ENCODE data around the gene IZUMO1. TPM values are rescaled to one million over a fixed set of nuclear protein-coding genes. Genes with fewer than 3 reads are reported as not detected.

The IZUMO1 gene
- total and polyA plus RNA-seq, 2 of the 13 experiments (the other 11 are each of a cell fraction or from before 2014, with no cell fraction given), result 0.07 to 0.22 TPM

GRCh38 chr19:48713864-48714755 is 32.6 kb downstream of the IZUMO1 start:
- no TSS peak for BruUV-seq (replicated peaks)
- ATAC-seq (peak; percentile 85), FAIRE-seq (peak; percentile 94), DNase-seq (ENCODE audit: low spot score) (peak; percentile 99)
- no peaks in the 10 kb centered on the region for H4K20me1 ChIP-seq (ENCODE audit: insufficient read depth, low read length)
- H3K27me3 ChIP-seq (ENCODE audit: control insufficient read depth in 1 of 2, insufficient read depth in 2 of 2, low read length in 2 of 2), result no peaks in the 10 kb centered on the region; a peak in 1 of 5 replicates
- no peaks in the 10 kb centered on the region for H3K36me3 ChIP-seq (replicated peaks in 1 of 2; ENCODE audit: control insufficient read depth in 1 of 2, insufficient read depth in 2 of 2, low read length in 2 of 2)
- peaks cover 48% of the 10 kb centered on the region for H3K4me1 ChIP-seq (ENCODE audit: insufficient read depth, low read length)
- H3K27ac ChIP-seq (ENCODE audit: extremely low read length, insufficient read depth, low read length), result peak overlapping the region; percentile 91
- H3K9ac ChIP-seq (ENCODE audit: insufficient read depth, low read depth, low read length), result peak overlapping the region; percentile 87
- CTCF ChIA-PET (ENCODE audit: low intra/inter-chr PET ratio, low total read pairs), result interaction anchor here (3.1 kb wide), 1 partner anchor 25 kb away, joined by 11 read pairs; no protein-coding TSS in a partner anchor
- intact Hi-C loops (cut with micrococcal nuclease; ENCODE audit: unreplicated experiment) (loop anchor here (1.0 to 5.0 kb wide), 2 partner anchors 24 to 37 kb away; no protein-coding TSS in a partner anchor), in situ Hi-C loops (cut with HindIII; ENCODE audit: extremely low pct_ligation_motif_present, low pct_unique_long_range_greater_than_20kb) (no loop called here)
- peaks cover 4% of the 10 kb centered on the region; the same call in 1 of the 2 replicates for H3K9me3 ChIP-seq (ENCODE audit: low read length)
- H3K4me2 ChIP-seq (ENCODE audit: low read depth, low read length), result peak overlapping the region; percentile 99
- POLR2A ChIA-PET, result interaction anchor here (0.6 to 6.3 kb wide), 11 partner anchors 9 to 158 kb away, joined by 3 to 40 read pairs (median 4); partner anchors contain the start of genes CA11, FUT2, IZUMO1 and PPP1R15A
- H2AFZ ChIP-seq (ENCODE audit: low read length), result no peak overlapping the region
- peaks cover 5% of the 10 kb centered on the region for H3K79me2 ChIP-seq (ENCODE audit: insufficient read depth, low read length)
- 2% methylated on average over 29 of the region's 67 CpGs for WGBS (ENCODE audit: low lambda C conversion rate)
- peak overlapping the region; percentile 81 to 94 (median 89) for H3K4me3 ChIP-seq (replicated peaks in 1 of 3; ENCODE audit: insufficient read depth in 1 of 3, low read depth in 2 of 3, low read length in 3 of 3)
- TF ChIP-seq DPF2 (CRISPR knock-in tag; IDR thresholded peaks at IDR 0.05; ENCODE audit: borderline replicate concordance, low read depth) (no peak), HNF4G (IDR thresholded peaks at IDR 0.05; ENCODE audit: borderline replicate concordance, low read depth, low read length) (no peak), HNF4G (CRISPR knock-in tag; IDR thresholded peaks at IDR 0.05; ENCODE audit: borderline replicate concordance, low read depth) (no peak), RFXANK (CRISPR knock-in tag; IDR thresholded peaks at IDR 0.05) (peak; percentile 44; the same call in 1 of the 2 replicates), PRMT3 (CRISPR knock-in tag; IDR thresholded peaks at IDR 0.05; ENCODE audit: borderline replicate concordance, low read depth) (no peak), GATA4 (IDR thresholded peaks at IDR 0.05; ENCODE audit: borderline replicate concordance, low read depth) (no peak), MXD3 (CRISPR knock-in tag; IDR thresholded peaks at IDR 0.05) (0 out of 2 replicates have a peak, but pooled peaks have one; percentile 51), FOXP1 (IDR thresholded peaks at IDR 0.05) (no peak), FOXP1 (CRISPR knock-in tag; IDR thresholded peaks at IDR 0.05) (no peak), ZBTB7A (CRISPR knock-in tag; IDR thresholded peaks at IDR 0.05) (no peak), MTA1 (CRISPR knock-in tag; IDR thresholded peaks at IDR 0.05; ENCODE audit: borderline replicate concordance) (peak; percentile 25; the same call in 1 of the 2 replicates), ZSCAN5A (CRISPR knock-in tag; IDR thresholded peaks at IDR 0.05; ENCODE audit: borderline replicate concordance) (no peak), ZBTB3 (CRISPR knock-in tag; IDR thresholded peaks at IDR 0.05; ENCODE audit: borderline replicate concordance, low read depth) (no peak), MAF1 (CRISPR knock-in tag; IDR thresholded peaks at IDR 0.05; ENCODE audit: borderline replicate concordance) (no peak), TARDBP (CRISPR knock-in tag; IDR thresholded peaks at IDR 0.05) (peak; percentile 26; the same call in 1 of the 2 replicates), ZNF446 (CRISPR knock-in tag; IDR thresholded peaks at IDR 0.05) (no peak), ZNF619 (CRISPR knock-in tag; IDR thresholded peaks at IDR 0.05) (no peak), ZNF841 (CRISPR knock-in tag; IDR thresholded peaks at IDR 0.05; ENCODE audit: borderline replicate concordance) (no peak), MIER2 (CRISPR knock-in tag; IDR thresholded peaks at IDR 0.05) (no peak), ZNF496 (CRISPR knock-in tag; IDR thresholded peaks at IDR 0.05; ENCODE audit: insufficient replicate concordance) (no peak), PCBP2 (optimal IDR thresholded peaks at IDR 0.05; ENCODE audit: low read depth, low read length, poor library complexity, severe bottlenecking) (no peak)
- TF ChIP-seq, protein P1, sequence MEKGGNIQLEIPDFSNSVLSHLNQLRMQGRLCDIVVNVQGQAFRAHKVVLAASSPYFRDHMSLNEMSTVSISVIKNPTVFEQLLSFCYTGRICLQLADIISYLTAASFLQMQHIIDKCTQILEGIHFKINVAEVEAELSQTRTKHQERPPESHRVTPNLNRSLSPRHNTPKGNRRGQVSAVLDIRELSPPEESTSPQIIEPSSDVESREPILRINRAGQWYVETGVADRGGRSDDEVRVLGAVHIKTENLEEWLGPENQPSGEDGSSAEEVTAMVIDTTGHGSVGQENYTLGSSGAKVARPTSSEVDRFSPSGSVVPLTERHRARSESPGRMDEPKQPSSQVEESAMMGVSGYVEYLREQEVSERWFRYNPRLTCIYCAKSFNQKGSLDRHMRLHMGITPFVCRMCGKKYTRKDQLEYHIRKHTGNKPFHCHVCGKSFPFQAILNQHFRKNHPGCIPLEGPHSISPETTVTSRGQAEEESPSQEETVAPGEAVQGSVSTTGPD (CRISPR knock-in tag; IDR thresholded peaks at IDR 0.05), result no peak

All from HepG2 (cell line).